DND-41 (cell line): Measurements from ENCODE around the gene PAMR1.

Experiments
- ATAC-seq: fragments of 200-7000 bp; cut with Tn5 transposase; 3 replicates; pipeline ENCODE4 v1.9.1; 2021; ENCODE audit warnings: low read depth; ENCODE audit not compliant: insufficient read depth
- DNase-seq: peaks from one replicate; pipeline ENCODE4 v3.0.0-alpha.2; 2020
- H2AFZ ChIP-seq: 2 replicates; pipeline ENCODE4 v1.6.0; 2012; ENCODE audit warnings: low read depth, low read length
- H3K27ac ChIP-seq: 2 replicates; pipeline ENCODE4 v1.5.1; 2012; ENCODE audit warnings: low read length, inconsistent platforms
- H3K27me3 ChIP-seq: fragments of 200-600 bp; sonication (generic); 2 replicates; pipeline ENCODE4 v1.6.0; 2012; ENCODE audit warnings: low read length, mild to moderate bottlenecking, inconsistent platforms; ENCODE audit not compliant: insufficient read depth, poor library complexity
- H3K36me3 ChIP-seq: 2 replicates; pipeline ENCODE4 v1.5.1; 2012; ENCODE audit warnings: low read length, inconsistent platforms; ENCODE audit not compliant: insufficient read depth
- H3K4me1 ChIP-seq: 2 replicates; pipeline ENCODE4 v1.5.1; 2012; ENCODE audit warnings: mild to moderate bottlenecking, low read length; ENCODE audit not compliant: insufficient read depth
- H3K4me2 ChIP-seq: 2 replicates; pipeline ENCODE4 v1.6.0; 2012; ENCODE audit warnings: mild to moderate bottlenecking, moderate library complexity, low read length, inconsistent platforms; ENCODE audit not compliant: insufficient read depth
- H3K4me3 ChIP-seq, 2 experiments: fragments of 200-600 bp in 1 of 2; shearing (Covaris generic) in 1 of 2; 2 replicates each; pipeline ENCODE4 v1.5.1; 2012 to 2016; ENCODE audit warnings: inconsistent platforms in 2 of 2, low read length in 2 of 2, mild to moderate bottlenecking in 2 of 2, low read depth in 1 of 2, moderate library complexity in 1 of 2
- H3K79me2 ChIP-seq: 2 replicates; pipeline ENCODE4 v1.6.0; 2012; ENCODE audit warnings: low read length, inconsistent platforms; ENCODE audit not compliant: insufficient read depth
- H3K9ac ChIP-seq: 2 replicates; pipeline ENCODE4 v1.6.0; 2012; ENCODE audit warnings: low read depth, mild to moderate bottlenecking, inconsistent platforms, low read length, moderate library complexity
- H3K9me3 ChIP-seq: 2 replicates; pipeline ENCODE4 v1.5.1; 2012; ENCODE audit warnings: low read length, moderate library complexity, mild to moderate bottlenecking, inconsistent platforms; ENCODE audit not compliant: insufficient read depth, severe bottlenecking
- H4K20me1 ChIP-seq: 2 replicates; pipeline ENCODE4 v1.6.0; 2012; ENCODE audit warnings: low read length; ENCODE audit not compliant: insufficient read depth
- EZH2 ChIP-seq: IDR thresholded peaks from 3 replicates; pipeline ENCODE4 v1.6.1; 2012; ENCODE audit warnings: borderline replicate concordance, low read depth, mild to moderate bottlenecking, moderate library complexity, low read length, inconsistent platforms; ENCODE audit not compliant: severe bottlenecking
- TF ChIP-seq, protein P1 (sequence below): IDR thresholded peaks from 2 replicates; pipeline ENCODE4 v1.5.1; 2012; ENCODE audit warnings: borderline replicate concordance, low read length, moderate library complexity, mild to moderate bottlenecking; ENCODE audit not compliant: poor library complexity, severe bottlenecking; ENCODE audit errors: extremely low read depth

Gene PAMR1

DNA sequence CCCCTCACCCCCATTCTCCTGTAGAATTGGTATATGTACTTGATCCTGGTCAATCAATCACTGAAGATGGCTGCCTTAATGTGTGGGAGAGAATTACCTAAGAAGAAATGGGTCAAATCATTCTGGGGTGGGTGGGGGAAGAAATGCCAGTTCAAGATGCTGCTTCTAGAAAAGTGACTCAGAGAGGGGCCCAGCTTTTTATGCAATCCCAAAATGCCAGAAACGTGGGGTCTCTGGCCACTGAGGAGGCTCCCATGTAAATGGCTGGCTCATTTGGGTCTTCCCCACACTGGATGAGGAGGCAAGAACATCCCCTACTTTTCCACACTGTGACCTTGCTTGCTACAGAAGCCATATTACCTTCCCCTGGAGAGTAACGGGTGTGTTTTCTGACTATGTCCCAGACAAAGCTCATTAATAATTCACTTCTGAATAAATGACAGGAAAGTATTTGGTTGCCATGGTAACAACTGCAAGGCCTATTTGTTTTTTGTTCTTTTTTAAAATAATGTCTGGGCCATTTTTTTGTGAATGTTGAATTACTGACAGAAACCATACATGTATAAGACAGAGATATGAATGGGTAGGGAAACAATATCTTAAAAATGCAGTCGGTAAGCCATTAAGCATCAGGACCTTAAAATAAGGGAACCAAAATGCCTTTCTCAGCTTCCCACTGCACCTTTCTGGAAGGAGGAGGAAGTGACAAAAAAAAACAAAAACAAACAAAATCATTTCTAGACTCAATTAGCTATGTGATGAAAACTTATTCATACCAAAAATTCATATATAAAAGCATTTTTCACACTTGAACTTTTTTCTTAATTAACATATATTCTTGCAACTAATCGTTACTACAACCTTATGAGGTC lies 138.1 kb downstream of the PAMR1 start:
- H3K9me3 ChIP-seq, result no peaks in the 10 kb centered on the region
- no peak overlapping the region for H3K27ac ChIP-seq
- DNase-seq (no peak), ATAC-seq (no peak)
- H2AFZ ChIP-seq, result no peak overlapping the region
- H4K20me1 ChIP-seq, result no peaks in the 10 kb centered on the region
- H3K4me3 ChIP-seq, result no peak overlapping the region
- no peak overlapping the region for H3K4me2 ChIP-seq
- H3K9ac ChIP-seq, result no peak overlapping the region
- H3K4me1 ChIP-seq, result no peaks in the 10 kb centered on the region
- TF ChIP-seq, protein P1, sequence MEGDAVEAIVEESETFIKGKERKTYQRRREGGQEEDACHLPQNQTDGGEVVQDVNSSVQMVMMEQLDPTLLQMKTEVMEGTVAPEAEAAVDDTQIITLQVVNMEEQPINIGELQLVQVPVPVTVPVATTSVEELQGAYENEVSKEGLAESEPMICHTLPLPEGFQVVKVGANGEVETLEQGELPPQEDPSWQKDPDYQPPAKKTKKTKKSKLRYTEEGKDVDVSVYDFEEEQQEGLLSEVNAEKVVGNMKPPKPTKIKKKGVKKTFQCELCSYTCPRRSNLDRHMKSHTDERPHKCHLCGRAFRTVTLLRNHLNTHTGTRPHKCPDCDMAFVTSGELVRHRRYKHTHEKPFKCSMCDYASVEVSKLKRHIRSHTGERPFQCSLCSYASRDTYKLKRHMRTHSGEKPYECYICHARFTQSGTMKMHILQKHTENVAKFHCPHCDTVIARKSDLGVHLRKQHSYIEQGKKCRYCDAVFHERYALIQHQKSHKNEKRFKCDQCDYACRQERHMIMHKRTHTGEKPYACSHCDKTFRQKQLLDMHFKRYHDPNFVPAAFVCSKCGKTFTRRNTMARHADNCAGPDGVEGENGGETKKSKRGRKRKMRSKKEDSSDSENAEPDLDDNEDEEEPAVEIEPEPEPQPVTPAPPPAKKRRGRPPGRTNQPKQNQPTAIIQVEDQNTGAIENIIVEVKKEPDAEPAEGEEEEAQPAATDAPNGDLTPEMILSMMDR, result no peak
- TF ChIP-seq EZH2, result no peak
- H3K79me2 ChIP-seq, result no peaks in the 10 kb centered on the region
- no peaks in the 10 kb centered on the region for H3K27me3 ChIP-seq
- H3K36me3 ChIP-seq, result no peaks in the 10 kb centered on the region

DNA sequence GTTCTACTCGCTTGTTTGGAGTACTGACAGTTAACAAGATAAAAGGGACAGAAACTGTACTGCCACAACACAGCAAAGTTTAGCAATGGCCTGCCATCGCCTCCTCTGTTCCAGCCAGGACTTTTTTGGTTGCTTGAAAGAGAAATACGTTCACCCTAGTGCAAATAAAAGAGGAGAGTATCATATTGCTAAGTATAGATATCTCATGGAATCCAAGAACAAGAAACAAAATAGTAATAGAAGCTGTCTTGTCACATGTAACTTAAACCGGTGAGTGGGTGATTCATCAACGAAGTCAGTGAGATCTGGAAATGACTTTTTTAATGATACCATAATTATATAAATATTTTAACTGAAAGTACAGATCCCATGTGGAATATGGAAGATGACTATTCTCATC lies 141.5 kb downstream of the PAMR1 start:
- H3K9ac ChIP-seq, result no peak overlapping the region
- TF ChIP-seq EZH2, result no peak
- TF ChIP-seq, protein P1, result no peak
- H3K36me3 ChIP-seq, result no peaks in the 10 kb centered on the region
- H3K79me2 ChIP-seq, result no peaks in the 10 kb centered on the region
- H3K4me2 ChIP-seq, result no peak overlapping the region
- no peak overlapping the region for H2AFZ ChIP-seq
- H3K9me3 ChIP-seq, result no peaks in the 10 kb centered on the region
- H3K27me3 ChIP-seq, result peaks cover 5% of the 10 kb centered on the region
- DNase-seq (no peak), ATAC-seq (no peak)
- no peak overlapping the region for H3K27ac ChIP-seq
- H3K4me3 ChIP-seq, result no peak overlapping the region
- H4K20me1 ChIP-seq, result no peaks in the 10 kb centered on the region
- no peaks in the 10 kb centered on the region for H3K4me1 ChIP-seq
